NCI-H2081 (cell line): ENCODE results near the gene CCDC40.
"Not testable (repeated sequence)": the region's sequence is repeated elsewhere in the genome, so short reads cannot be mapped to it uniquely, and the experiment has no call there.

Experiments used
- DNase-seq, 2 experiments: peaks; one replicate each; lab custom pipeline; 2025; lab: John Stamatoyannopoulos, UW

The CCDC40 gene

GRCh38 chr17:80081596-80081995, 45.2 kb downstream of the CCDC40 start:
- DNase-seq: no peak

GRCh38 chr17:80082403-80083135, 46.1 kb downstream of the CCDC40 start:
- peak; percentile 85 to 88 for DNase-seq

- DNase-seq: no peak
These were observed 46.8 kb downstream of the CCDC40 start for GRCh38 chr17:80083136-80083661.

DNA sequence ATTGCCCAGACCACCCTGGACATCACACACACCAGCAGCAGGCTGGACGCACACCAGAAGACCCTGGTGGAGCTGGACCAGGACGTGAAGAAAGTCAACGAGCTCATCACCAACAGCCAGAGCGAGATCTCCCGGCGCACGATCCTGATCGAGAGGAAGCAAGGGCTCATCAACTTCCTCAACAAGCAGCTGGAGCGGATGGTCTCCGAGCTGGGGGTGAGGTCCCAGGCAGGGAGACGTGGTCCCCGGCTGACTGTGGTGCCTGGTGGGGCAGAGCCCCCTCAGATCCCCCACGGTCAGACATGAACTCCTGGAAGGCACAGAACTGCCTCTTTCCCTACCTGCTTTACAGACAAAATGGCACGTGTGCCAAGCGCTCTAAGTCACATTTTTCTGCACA, 48.3 kb downstream of the CCDC40 start:
- no peak for DNase-seq

- DNase-seq: peak; percentile 33 to 62
These were observed 49.6 kb downstream of the CCDC40 start for GRCh38 chr17:80086081-80086480.

DNA sequence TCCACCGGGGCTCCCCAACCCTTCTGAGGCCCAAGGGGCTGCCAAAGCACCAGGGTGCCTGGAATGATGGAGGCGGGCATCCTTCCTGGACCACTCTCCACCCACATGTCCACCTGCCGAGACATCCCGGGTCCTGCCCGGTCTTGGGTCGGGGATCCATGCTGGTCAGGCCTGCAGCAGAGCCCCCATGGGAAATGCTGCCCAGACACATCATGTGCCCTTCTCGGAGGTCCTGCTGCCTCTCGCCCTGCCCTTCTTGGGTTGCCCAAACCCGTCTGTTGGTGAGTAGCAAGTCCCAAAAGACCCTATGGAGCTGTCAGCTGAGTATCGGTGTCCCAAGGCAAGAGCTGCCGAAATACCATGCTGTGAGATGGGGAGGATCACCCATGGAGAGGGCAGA, 50.2 kb downstream of the CCDC40 start:
- no peak for DNase-seq

DNA sequence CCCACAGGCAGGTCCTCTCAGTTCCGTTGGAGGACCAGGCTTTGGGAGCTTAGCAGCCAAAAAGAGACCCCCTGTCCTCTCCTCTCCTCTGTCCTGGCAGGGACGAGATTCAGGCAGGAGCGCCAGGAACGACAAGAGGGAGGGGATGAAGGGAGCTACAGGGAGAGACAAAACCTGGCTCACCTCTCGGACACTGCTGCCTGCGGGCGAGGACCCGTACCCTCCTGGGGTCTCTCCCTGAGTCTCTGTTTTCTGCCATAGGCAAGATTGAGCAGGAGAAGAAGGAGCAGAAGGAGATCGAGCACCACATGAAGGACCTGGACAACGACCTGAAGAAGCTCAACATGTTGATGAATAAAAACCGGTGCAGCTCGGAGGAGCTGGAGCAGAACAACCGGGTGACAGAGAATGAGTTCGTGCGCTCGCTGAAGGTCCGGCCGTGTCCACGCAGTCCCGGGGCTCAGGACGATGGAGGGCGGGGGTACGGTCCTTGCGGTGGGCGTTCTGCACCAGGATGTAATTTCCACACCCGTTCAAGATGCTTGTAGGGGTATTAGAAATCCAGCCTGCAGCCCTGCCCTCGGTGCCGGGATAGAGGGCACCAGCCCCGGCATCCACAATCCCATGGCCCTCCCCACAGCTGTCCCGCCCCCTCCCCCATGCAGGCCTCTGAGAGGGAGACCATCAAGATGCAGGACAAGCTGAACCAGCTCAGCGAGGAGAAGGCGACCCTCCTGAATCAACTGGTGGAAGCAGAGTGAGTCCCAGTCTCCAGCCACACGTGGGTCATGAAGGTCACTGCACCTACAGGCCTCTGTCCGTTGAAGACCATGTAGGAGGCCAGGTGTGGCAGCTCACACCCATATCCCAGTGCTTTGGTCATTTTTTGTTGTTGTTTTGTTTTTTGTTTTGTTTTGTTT, 51.2 kb downstream of the CCDC40 start:
- no peak for DNase-seq

DNA sequence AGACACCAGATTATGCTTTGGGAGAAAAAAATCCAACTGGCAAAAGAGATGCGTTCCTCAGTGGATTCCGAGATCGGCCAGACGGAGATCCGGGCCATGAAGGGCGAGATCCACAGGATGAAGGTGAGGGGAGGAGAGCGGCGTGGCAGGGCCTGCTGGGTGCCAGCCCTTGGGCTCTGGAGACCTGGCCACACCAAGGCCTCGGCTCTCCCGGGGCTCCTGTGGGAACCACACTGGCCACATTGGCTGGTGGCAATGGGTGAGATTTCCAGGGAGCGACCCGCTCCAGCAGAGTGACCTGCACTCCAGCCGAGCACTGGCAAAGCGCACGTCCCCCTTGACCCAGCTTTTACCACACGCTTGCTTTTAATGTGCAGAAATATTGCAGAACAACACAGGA, 53.3 kb downstream of the CCDC40 start:
- DNase-seq: no peak

GRCh38 chr17:80090164-80090563, 53.7 kb downstream of the CCDC40 start:
- not testable (repeated sequence) for DNase-seq

DNA sequence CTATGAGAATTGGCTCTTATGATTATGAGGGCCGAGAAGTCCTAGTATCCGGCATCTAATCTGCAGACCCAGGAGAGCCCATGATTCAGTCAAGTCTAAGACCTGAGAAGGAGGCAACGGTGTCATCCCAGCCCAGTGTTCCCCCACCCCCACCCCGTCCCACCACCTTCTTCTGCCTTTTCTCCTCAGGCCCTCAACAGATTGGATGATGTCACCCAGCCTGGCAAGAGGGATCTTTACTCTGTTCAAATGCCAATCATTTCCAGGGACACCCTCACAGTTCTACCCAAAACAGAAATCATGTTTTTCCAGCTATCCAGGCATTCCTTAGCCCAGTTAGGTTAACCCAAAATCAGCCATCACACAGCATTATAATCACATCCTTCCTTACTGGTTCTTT, 54.9 kb downstream of the CCDC40 start:
- no peak for DNase-seq

- DNase-seq: no peak
These were observed 56.5 kb downstream of the CCDC40 start for GRCh38 chr17:80092959-80093358.

DNA sequence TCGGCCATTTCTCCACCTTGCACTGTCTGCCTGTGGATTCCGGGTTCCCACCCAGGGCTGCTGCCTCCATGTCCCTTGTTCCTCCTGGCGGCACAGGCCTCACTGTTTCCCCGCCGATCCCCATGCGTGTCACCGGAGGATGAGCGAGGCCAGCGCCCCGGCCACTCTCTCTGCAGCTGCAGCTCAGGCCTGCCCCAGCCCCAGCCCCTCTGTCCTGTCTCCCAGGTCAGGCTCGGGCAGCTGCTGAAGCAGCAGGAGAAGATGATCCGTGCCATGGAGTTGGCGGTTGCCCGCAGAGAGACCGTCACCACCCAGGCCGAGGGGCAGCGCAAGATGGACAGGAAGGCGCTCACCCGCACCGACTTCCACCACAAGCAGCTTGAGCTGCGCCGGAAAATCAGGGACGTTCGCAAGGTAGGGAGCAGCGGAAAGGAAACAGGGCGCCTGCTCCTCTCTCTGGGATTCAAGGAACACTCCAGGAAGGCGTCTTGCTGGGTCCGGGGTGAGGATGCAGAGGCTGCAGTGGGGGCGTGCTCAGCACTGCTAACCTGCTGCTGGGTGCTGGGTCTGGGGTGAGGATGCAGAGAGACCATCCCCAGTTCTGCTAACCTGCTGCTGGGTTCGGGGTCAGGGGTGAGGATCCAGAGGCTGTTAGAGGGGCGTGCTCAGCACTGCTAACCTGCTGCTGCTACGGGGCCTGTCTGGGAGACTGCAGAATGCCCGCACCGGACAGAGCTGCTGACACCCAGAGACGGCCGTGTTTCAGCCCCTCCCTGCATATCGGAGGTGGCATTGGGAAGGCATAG, 58.8 kb downstream of the CCDC40 start:
- no peak for DNase-seq

GRCh38 chr17:80095844-80096475, 59.5 kb downstream of the CCDC40 start:
- no peak for DNase-seq

- no peak for DNase-seq
These were observed 60.1 kb downstream of the CCDC40 start for GRCh38 chr17:80096561-80097021.

- no peak for DNase-seq
These were observed 60.7 kb downstream of the CCDC40 start for GRCh38 chr17:80097127-80097621.

GRCh38 chr17:80097844-80098691, 61.6 kb downstream of the CCDC40 start:
- peak; percentile 15 to 49 for DNase-seq

- no peak for DNase-seq
These were observed 63.0 kb downstream of the CCDC40 start for GRCh38 chr17:80099291-80100034.

GRCh38 chr17:80100035-80100323, 63.5 kb downstream of the CCDC40 start:
- DNase-seq: no peak

DNA sequence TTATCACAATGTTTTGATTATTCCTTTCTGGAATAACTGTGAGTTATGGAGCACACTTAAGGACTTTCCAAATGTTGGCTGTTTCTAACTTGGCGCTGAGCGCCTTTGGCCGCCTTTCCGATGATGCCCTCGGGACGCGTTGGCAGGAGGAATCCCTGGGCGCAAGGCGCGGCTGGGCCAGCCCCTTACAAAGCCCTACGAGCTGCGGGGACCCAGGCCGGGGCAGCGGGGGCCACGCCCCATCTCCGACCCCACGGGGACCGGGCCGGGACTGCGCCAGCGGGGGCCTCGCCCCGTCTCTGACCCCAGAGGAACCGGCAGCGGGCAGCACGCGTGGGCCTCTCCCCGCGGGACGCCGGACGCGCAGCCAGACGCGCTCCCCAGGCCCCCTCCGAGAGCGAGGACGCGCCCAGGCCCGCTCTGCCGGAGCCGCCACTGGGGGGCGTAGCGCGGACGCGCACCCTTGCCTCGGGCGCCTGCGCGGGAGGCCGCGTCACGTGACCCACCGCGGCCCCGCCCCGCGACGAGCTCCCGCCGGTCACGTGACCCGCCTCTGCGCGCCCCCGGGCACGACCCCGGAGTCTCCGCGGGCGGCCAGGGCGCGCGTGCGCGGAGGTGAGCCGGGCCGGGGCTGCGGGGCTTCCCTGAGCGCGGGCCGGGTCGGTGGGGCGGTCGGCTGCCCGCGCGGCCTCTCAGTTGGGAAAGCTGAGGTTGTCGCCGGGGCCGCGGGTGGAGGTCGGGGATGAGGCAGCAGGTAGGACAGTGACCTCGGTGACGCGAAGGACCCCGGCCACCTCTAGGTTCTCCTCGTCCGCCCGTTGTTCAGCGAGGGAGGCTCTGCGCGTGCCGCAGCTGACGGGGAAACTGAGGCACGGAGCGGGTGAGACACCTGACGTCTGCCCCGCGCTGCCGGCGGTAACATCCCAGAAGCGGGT, 64.8 kb downstream of the CCDC40 start, which contains the start of gene GAA:
Gene GAA, plus strand, starts transcription at position 571 of the 935 bp plus-strand sequence. CDS start 3,006 bp downstream, outside the sequence.
- peak; percentile 87 to 88 for DNase-seq
